ENCODE data around the gene SDCBP2. TPM values are rescaled to one million over a fixed set of nuclear protein-coding genes. Genes with fewer than 3 reads are reported as not detected.
A peak's percentile ranks its signal among the peaks of the same experiment; 100 is the strongest.

Gene SDCBP2
- total RNA-seq, 4 donors from 2014 or later, result 90.2 to 175 (median 134) TPM

DNA sequence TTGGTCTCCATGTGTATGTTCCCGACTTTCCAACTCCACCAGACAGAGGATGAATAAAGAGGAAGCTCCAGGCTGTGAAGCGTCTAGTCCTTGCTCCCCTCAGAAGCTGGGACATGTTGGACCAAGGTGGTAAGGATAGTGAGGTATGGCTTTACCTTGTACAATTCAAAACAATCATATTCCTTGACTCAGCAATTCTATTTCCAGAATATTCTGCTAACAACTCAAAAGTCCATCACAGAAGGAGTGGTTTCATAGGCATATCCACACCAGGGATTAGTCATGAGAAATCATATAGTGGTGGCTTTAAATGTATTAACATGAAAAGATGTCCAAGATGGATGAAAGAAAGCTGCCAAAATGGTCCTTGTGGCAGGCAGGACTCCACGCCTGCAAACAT, 44.1 kb upstream of the SDCBP2 start:
- peak overlapping the region in 3 of 4 donors; percentile 23 to 51 (median 30) for H3K27ac ChIP-seq
- WGBS, 2 donors, result 80 to 84% methylated on average over 3 of the region's 3 CpGs
- peaks cover 0 to 73% (median 0%) of the 10 kb centered on the region in 3 donors for H3K36me3 ChIP-seq
- no peak for DNase-seq
- intact Hi-C loops (cut with DNase I), result no loop called here
- no peaks in the 10 kb centered on the region for H3K9me3 ChIP-seq
- peaks cover 4 to 81% (median 35%) of the 10 kb centered on the region in 3 donors for H3K4me1 ChIP-seq
- no peak for TF ChIP-seq POLR2A (IDR thresholded peaks at IDR 0.05)
- TF ChIP-seq, protein P1, sequence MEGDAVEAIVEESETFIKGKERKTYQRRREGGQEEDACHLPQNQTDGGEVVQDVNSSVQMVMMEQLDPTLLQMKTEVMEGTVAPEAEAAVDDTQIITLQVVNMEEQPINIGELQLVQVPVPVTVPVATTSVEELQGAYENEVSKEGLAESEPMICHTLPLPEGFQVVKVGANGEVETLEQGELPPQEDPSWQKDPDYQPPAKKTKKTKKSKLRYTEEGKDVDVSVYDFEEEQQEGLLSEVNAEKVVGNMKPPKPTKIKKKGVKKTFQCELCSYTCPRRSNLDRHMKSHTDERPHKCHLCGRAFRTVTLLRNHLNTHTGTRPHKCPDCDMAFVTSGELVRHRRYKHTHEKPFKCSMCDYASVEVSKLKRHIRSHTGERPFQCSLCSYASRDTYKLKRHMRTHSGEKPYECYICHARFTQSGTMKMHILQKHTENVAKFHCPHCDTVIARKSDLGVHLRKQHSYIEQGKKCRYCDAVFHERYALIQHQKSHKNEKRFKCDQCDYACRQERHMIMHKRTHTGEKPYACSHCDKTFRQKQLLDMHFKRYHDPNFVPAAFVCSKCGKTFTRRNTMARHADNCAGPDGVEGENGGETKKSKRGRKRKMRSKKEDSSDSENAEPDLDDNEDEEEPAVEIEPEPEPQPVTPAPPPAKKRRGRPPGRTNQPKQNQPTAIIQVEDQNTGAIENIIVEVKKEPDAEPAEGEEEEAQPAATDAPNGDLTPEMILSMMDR (IDR thresholded peaks at IDR 0.05), result no peak
- H3K4me3 ChIP-seq, result no peak overlapping the region
- H3K27me3 ChIP-seq, result no peaks in the 10 kb centered on the region

DNA sequence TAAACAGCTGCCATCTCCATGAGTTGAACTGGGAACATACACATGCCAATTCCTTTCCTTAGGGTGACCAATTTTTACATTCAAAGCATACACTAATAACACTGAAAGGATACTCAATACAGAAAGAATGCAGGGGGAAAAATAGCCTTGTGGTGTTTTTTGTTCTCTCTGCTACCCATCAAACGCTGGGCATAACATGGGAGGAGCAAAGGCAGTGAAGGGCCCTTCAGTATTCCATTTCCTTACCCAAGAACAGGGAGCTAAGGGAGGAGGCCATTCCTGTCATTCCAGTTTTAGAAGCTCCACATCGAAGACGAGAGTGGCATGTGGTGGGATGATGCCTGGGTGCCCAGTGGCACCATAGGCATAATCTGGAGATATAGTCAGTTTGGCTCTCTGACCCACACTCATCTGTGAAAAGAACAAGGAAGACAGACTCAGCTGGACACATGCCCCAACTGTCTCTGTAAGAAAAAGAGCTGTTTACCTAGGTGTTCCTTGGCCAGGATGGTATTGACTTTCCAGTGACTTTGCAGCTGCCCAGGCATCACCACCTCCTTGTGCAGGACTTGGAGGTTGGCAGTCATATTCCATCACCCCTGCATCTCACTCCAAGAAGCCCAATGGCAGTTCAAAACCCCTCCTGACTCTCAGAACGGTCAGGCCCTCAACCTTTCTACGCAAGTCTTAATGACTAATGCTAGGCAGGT, 43.0 kb upstream of the SDCBP2 start:
- peak overlapping the region in 3 of 4 donors; percentile 26 to 56 (median 34) for H3K27ac ChIP-seq
- peaks cover 0 to 71% (median 26%) of the 10 kb centered on the region in 3 donors for H3K4me1 ChIP-seq
- H3K36me3 ChIP-seq, result peaks cover 0 to 83% (median 0%) of the 10 kb centered on the region in 3 donors
- DNase-seq, result no peak
- no peak overlapping the region for H3K4me3 ChIP-seq
- no peaks in the 10 kb centered on the region for H3K9me3 ChIP-seq
- TF ChIP-seq, protein P1 (IDR thresholded peaks at IDR 0.05), result no peak
- no peak for TF ChIP-seq POLR2A (IDR thresholded peaks at IDR 0.05)
- 86 to 89% methylated on average over 5 of the region's 5 CpGs for WGBS, 2 donors
- intact Hi-C loops (cut with DNase I), result no loop called here
- H3K27me3 ChIP-seq, result no peaks in the 10 kb centered on the region

DNA sequence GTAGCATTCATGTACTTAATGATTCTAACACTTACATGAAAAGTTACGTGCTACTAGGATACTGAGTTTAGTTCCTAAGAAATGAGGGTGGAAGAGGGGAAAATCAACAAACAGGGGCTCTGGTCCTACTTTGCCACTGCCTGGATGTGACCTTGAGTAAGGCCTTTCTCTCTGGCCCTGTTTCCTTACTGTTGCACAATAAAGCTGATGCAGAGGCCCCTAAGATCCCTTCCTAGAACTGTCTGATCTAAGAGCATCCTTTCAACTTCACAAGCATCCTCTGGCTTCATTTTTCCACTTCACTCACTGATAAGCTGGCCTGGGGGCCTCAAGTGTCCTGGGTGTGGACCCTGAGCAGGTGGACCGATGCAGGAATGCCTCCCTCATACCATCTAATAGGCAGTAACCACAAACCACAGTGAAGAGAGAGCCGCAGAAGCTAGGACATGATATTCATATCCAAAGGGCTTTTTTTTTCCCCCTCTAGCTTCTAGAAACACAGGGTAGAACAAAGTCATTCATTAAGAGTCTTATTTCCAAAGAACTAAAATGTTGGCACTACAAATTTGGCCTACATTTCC, 42.4 kb upstream of the SDCBP2 start:
- no peak for TF ChIP-seq POLR2A (IDR thresholded peaks at IDR 0.05)
- TF ChIP-seq, protein P1 (IDR thresholded peaks at IDR 0.05), result no peak
- H3K4me3 ChIP-seq, result no peak overlapping the region
- H3K27ac ChIP-seq, result peak overlapping the region; percentile 26 to 59 (median 45)
- peaks cover 0 to 88% (median 0%) of the 10 kb centered on the region in 3 donors for H3K36me3 ChIP-seq
- DNase-seq, result no peak
- no peaks in the 10 kb centered on the region for H3K27me3 ChIP-seq
- peaks cover 0 to 64% (median 23%) of the 10 kb centered on the region in 3 donors for H3K4me1 ChIP-seq
- intact Hi-C loops (cut with DNase I), result no loop called here
- 67 to 85% methylated on average over 3 of the region's 3 CpGs for WGBS, 2 donors
- no peaks in the 10 kb centered on the region for H3K9me3 ChIP-seq

DNA sequence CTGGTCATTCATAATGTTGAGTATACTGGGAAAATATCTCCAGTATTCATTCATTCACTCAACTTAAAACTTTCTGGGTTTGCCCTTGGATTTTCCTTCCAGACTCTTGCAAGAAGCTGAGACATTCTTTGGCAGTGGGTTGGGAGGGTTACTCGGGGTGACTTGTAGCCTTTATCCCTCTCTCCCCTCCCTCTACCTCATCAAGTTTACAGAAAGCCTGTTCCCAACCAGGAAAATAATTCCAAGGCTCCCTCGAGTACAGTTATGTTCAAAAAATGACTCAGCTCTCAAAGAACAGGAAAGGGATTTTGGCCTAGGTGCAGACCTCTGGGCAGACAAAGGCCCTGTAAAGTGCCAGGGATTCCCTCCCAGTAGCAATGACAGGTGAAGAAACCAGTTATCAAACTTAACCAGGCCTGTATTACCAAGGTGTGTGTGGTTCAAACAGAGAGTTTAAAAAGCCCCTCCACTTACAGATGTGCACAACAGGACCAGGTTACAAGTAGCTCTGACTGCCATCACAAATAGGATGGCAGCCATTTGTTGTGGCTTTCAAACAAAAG, 41.7 kb upstream of the SDCBP2 start:
- Histone ChIP-seq H3K27me3 (no peaks in the 10 kb centered on the region), H3K27ac (peak overlapping the region in 3 of 4 donors; percentile 26 to 59 (median 56)), H3K9me3 (no peaks in the 10 kb centered on the region), H3K36me3 (peaks cover 0 to 88% (median 0%) of the 10 kb centered on the region in 3 donors), H3K4me3 (no peak overlapping the region), H3K4me1 (peaks cover 0 to 57% (median 16%) of the 10 kb centered on the region in 3 donors)
- WGBS, 2 donors, result 0 to 18% methylated on average over 2 of the region's 2 CpGs
- no peak for DNase-seq
- TF ChIP-seq, protein P1 (IDR thresholded peaks at IDR 0.05), result no peak
- TF ChIP-seq POLR2A (IDR thresholded peaks at IDR 0.05), result no peak
- intact Hi-C loops (cut with DNase I), result no loop called here

DNA sequence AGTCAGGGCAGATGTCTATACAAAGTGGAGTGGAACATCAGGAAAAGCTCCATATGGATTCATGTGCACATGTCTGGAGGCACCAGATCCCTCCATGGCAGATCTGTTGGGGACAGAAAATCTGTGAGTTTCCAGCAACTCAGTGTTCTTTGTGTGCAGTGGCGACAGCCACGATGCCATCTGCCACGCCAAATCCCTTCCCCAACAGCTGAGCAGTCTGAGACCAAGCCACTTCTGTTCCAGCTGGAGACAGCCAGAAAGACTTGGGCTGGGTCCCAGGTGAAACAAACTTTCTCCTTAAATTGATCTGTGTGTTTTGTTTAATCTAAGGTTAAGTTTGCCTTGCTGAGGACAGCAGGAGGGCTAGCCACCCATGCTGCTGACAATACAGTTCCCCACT, 41.0 kb upstream of the SDCBP2 start:
- no peak for DNase-seq
- peak overlapping the region in 2 of 4 donors; percentile 56 to 59 for H3K27ac ChIP-seq
- H3K9me3 ChIP-seq, result no peaks in the 10 kb centered on the region
- H3K27me3 ChIP-seq, result no peaks in the 10 kb centered on the region
- intact Hi-C loops (cut with DNase I), result no loop called here
- TF ChIP-seq, protein P1 (IDR thresholded peaks at IDR 0.05), result no peak
- TF ChIP-seq POLR2A (IDR thresholded peaks at IDR 0.05), result no peak
- no peak overlapping the region for H3K4me3 ChIP-seq
- H3K4me1 ChIP-seq, result peaks cover 0 to 51% (median 13%) of the 10 kb centered on the region in 3 donors
- 89 to 90% methylated on average over 3 of the region's 3 CpGs for WGBS, 2 donors
- H3K36me3 ChIP-seq, result peaks cover 0 to 81% (median 0%) of the 10 kb centered on the region in 3 donors
